ENCODE results near the gene ARHGEF17. TPM values are rescaled to one million over a fixed set of nuclear protein-coding genes. Genes with fewer than 3 reads are reported as not detected.

The ARHGEF17 gene
- total and polyA plus RNA-seq, 3 donors from 2014 or later = 29.4 to 58.5 (median 50.1) TPM

GRCh38 chr11:73404506-73405145, 96.5 kb downstream of the ARHGEF17 start:
- WGBS, 2 donors = 66 to 73% methylated on average over 5 of the region's 5 CpGs
- no peaks in the 10 kb centered on the region for H3K4me1 ChIP-seq
- no peak overlapping the region for H3K27ac ChIP-seq
- no peak overlapping the region for H3K4me3 ChIP-seq
- DNase-seq = no peak
- no peaks in the 10 kb centered on the region for H3K36me3 ChIP-seq (ENCODE audit: low read depth, missing control alignments)
- H3K27me3 ChIP-seq = no peaks in the 10 kb centered on the region
- TF ChIP-seq, protein P1, sequence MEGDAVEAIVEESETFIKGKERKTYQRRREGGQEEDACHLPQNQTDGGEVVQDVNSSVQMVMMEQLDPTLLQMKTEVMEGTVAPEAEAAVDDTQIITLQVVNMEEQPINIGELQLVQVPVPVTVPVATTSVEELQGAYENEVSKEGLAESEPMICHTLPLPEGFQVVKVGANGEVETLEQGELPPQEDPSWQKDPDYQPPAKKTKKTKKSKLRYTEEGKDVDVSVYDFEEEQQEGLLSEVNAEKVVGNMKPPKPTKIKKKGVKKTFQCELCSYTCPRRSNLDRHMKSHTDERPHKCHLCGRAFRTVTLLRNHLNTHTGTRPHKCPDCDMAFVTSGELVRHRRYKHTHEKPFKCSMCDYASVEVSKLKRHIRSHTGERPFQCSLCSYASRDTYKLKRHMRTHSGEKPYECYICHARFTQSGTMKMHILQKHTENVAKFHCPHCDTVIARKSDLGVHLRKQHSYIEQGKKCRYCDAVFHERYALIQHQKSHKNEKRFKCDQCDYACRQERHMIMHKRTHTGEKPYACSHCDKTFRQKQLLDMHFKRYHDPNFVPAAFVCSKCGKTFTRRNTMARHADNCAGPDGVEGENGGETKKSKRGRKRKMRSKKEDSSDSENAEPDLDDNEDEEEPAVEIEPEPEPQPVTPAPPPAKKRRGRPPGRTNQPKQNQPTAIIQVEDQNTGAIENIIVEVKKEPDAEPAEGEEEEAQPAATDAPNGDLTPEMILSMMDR (IDR thresholded peaks at IDR 0.05) = no peak
- TF ChIP-seq POLR2A (IDR thresholded peaks at IDR 0.05) = no peak
- intact Hi-C loops (cut with DNase I; ENCODE audit: low total_unique reads) = no loop called here
- H3K9me3 ChIP-seq = no peaks in the 10 kb centered on the region

GRCh38 chr11:73405146-73405510, 97.1 kb downstream of the ARHGEF17 start:
- H3K27ac ChIP-seq = no peak overlapping the region
- DNase-seq = no peak
- no peak overlapping the region for H3K4me3 ChIP-seq
- TF ChIP-seq POLR2A (IDR thresholded peaks at IDR 0.05) = no peak
- TF ChIP-seq, protein P1 (IDR thresholded peaks at IDR 0.05) = no peak
- no peaks in the 10 kb centered on the region for H3K36me3 ChIP-seq (ENCODE audit: low read depth, missing control alignments)
- H3K9me3 ChIP-seq = no peaks in the 10 kb centered on the region
- 93 to 95% methylated on average over 8 of the region's 8 CpGs for WGBS, 2 donors
- intact Hi-C loops (cut with DNase I; ENCODE audit: low total_unique reads) = no loop called here
- H3K4me1 ChIP-seq = no peaks in the 10 kb centered on the region
- H3K27me3 ChIP-seq = no peaks in the 10 kb centered on the region

- Histone ChIP-seq H3K27me3 (no peaks in the 10 kb centered on the region), H3K4me1 (no peaks in the 10 kb centered on the region), H3K27ac (no peak overlapping the region), H3K36me3 (ENCODE audit: low read depth, missing control alignments) (no peaks in the 10 kb centered on the region), H3K4me3 (no peak overlapping the region), H3K9me3 (no peaks in the 10 kb centered on the region)
- intact Hi-C loops (cut with DNase I; ENCODE audit: low total_unique reads) = no loop called here
- DNase-seq = no peak
- WGBS, 2 donors = 73 to 88% methylated on average over 1 of the region's 1 CpG
- TF ChIP-seq, protein P1 (IDR thresholded peaks at IDR 0.05) = no peak
- TF ChIP-seq POLR2A (IDR thresholded peaks at IDR 0.05) = no peak
Measured at GRCh38 chr11:73406131-73406530, 98.1 kb downstream of the ARHGEF17 start.

DNA sequence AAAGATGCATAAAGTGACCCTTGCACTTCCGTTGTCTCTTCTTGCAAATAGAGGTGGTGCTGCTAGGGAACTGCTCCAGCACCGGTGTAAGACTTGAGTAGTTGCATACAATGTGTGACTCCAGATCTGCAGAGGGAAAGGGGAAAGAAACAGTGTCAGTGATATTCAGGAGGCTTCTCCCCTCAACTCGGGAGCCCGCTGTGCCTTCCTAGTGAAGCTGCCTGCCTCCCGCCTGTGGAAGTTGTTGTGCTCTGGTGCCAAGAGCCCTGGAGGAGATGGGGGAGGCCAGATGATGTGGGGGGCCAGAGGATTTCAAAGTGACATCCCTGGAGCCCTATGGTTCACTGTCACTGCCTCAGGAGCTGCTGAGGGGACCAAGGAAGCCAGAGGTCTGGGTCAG, 98.5 kb downstream of the ARHGEF17 start:
- no peak for DNase-seq
- intact Hi-C loops (cut with DNase I; ENCODE audit: low total_unique reads) = no loop called here
- no peaks in the 10 kb centered on the region for H3K27me3 ChIP-seq
- H3K4me1 ChIP-seq = no peaks in the 10 kb centered on the region
- WGBS, 2 donors = 78 to 88% methylated on average over 5 of the region's 5 CpGs
- TF ChIP-seq, protein P1 (IDR thresholded peaks at IDR 0.05) = no peak
- TF ChIP-seq POLR2A (IDR thresholded peaks at IDR 0.05) = no peak
- no peaks in the 10 kb centered on the region for H3K36me3 ChIP-seq (ENCODE audit: low read depth, missing control alignments)
- H3K4me3 ChIP-seq = no peak overlapping the region
- no peak overlapping the region for H3K27ac ChIP-seq
- H3K9me3 ChIP-seq = no peaks in the 10 kb centered on the region

- H3K4me1 ChIP-seq = peaks cover 2% of the 10 kb centered on the region
- no peaks in the 10 kb centered on the region for H3K27me3 ChIP-seq
- H3K9me3 ChIP-seq = no peaks in the 10 kb centered on the region
- no peak overlapping the region for H3K27ac ChIP-seq
- intact Hi-C loops (cut with DNase I; ENCODE audit: low total_unique reads) = no loop called here
- H3K4me3 ChIP-seq = no peak overlapping the region
- TF ChIP-seq, protein P1 (IDR thresholded peaks at IDR 0.05) = no peak
- TF ChIP-seq POLR2A (IDR thresholded peaks at IDR 0.05) = no peak
- H3K36me3 ChIP-seq (ENCODE audit: low read depth, missing control alignments) = no peaks in the 10 kb centered on the region
- WGBS, 2 donors = 96 to 99% methylated on average over 8 of the region's 8 CpGs
- no peak for DNase-seq
Measured at GRCh38 chr11:73409431-73409830, 101.4 kb downstream of the ARHGEF17 start.

Data from testis (tissue), 3 donors.